A204.1 (cell line): ENCODE data around the gene ARL8B.

ENCODE experiments used
- FAIRE-seq: peaks from 2 replicates; lab custom pipeline; 2012; peaks lifted over from hg19 to GRCh38; lab: Jason Lieb, UNC

The ARL8B gene

DNA sequence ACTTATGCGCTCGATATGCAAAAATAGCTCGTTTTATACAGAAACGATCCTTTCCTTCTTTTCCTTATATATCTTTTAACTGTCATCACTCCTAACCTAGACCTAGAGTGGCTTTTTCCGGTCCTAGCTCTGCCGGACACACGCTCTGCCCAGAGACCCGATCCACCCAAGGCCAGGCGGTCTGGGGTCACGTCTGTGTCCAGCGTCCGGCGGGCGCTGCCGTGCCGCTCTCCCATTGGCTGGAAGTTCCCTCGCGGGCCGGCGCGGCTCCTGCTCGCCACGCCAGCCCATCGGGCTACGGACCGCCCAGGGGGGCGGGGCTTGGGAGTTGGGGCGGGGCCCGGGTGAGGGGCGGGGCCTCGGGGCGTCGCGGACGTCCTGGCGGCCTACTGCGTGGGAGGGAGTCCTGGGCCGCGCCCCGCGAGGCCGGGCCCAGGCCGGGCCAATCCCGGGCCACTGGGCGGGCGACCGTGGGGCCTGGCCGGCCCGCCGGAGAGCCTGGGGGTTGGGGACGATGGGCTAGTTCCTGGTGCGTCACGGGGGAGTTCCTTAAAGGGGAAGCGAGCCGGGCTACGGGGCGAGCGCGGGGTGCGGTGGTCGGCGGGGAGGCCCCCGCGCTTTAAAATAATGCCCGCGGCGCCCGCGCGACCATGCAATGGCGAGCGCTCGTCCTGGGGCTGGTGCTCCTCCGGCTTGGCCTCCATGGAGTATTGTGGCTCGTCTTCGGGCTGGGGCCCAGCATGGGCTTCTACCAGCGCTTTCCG, 65.2 kb downstream of the ARL8B start, which contains the start of gene EDEM1:
Gene EDEM1 (plus strand): TSS at position 552 of the 764 bp plus-strand sequence. CDS start 99 bp downstream, at position 651.
- FAIRE-seq = no peak

DNA sequence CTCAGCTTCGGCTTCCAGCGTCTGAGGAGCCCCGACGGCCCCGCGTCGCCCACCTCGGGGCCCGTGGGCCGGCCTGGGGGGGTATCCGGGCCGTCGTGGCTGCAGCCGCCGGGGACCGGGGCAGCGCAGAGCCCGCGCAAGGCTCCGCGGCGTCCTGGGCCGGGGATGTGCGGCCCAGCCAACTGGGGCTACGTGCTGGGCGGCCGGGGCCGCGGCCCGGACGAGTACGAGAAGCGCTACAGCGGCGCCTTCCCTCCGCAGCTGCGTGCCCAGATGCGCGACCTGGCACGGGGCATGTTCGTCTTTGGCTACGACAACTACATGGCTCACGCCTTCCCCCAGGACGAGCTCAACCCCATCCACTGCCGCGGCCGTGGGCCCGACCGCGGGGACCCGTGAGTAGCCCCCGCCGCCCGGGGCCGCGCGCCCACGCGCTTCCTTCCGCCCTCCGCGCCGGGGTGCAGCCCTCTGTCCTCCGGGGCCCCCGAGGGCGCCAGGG, 65.9 kb downstream of the ARL8B start:
- FAIRE-seq = no peak

DNA sequence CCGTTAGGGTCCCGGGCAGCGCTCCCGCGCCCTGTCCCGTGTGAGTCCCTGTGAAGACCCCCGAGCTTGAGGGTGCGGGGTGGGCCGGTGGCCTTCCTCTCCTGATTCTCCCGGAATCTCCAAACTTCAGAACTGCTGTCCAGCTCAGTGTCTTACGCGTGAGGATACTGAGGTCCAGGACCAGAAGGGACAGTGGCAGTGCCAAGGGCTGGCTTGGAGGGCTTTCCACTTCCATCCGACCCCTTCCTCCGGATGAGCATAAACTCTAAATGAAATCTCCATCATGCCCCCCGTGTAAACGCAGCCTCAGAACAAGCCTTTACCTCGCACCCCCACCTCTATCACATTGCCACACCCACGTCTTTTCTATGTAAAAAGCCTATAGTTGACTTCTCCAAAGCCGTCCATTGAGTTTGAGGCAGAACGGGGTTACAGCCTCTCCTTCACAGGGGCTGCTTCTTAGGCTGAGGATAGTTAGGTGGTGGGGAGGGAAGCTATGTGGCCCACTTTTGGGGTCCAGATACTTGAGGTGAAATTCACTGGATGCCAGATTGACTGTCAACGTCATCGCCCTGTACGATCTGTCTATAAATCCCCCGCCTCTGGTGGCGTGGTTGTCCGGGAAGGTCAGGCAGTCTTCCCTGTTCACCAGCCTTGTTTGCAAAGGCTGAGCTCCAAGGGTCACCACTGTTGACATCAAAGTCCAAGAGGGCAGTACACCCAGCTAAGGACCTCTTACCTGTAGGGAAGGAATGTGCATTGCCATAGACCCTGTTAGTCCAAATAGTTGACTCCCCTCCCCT, 66.5 kb downstream of the ARL8B start:
- FAIRE-seq = no peak

DNA sequence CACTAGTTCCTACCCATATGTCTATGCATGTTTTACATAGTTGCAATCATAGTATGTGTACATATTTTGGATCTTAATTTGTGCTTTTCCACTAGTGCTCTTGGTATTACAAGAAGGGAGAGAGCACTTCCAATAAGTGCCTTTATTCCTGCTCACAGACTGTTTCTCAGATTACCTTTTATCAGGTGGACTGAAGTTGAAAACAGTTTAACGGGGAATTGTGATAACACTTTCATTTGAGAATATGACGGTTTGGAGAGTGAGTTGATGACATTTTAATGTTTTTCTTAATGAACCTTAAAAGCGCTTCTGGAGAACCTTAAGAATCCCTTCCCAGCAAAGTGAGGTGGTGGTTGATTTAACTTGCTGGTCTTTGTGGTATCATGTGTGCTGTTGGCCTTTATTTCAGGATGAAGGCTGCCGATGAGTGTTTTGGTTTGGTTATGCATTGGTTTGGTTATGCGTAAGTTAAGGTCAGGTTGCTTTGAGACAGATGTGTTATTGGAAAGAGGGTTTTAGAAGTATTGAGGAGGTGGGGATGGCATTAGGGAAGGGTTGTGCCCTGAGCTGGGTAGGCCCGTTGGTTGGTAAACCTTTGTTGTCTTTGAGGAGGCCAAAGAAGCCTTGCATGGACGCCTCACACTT, 68.2 kb downstream of the ARL8B start:
- FAIRE-seq = no peak

DNA sequence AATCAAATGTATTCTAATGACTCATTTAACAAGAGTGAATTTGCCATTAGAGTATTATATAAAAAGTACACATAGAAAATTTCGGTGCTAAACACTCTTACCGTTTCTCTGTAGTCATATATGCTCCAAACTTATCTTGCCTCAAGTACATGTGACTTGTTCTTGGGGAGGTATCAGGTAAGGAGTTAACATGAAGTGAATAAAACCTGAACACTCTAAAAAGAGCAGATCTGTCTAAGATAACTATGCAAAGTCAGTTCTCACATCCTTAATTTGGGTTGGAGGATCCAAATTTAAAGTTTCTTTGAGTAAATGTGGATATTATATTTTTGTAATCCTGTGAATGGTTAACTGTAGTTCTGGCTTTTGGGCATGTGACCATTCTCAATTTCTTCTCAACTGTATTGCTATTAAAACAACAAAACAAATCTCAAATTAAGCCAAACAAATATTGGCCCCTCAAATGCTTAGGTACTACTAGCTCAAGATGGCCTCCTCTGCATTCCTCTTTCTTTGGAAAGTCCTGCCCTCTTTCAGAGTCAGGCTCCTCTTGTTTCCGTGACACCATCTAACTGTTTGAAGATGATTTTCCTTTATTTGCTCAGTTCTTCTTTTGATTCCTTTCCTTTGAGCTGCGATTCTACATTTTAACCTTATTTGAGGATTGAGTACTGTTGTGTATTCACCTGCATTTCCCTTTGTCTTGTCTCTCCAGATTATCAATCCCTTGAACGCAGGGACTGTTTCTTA, 69.6 kb downstream of the ARL8B start:
- no peak for FAIRE-seq

DNA sequence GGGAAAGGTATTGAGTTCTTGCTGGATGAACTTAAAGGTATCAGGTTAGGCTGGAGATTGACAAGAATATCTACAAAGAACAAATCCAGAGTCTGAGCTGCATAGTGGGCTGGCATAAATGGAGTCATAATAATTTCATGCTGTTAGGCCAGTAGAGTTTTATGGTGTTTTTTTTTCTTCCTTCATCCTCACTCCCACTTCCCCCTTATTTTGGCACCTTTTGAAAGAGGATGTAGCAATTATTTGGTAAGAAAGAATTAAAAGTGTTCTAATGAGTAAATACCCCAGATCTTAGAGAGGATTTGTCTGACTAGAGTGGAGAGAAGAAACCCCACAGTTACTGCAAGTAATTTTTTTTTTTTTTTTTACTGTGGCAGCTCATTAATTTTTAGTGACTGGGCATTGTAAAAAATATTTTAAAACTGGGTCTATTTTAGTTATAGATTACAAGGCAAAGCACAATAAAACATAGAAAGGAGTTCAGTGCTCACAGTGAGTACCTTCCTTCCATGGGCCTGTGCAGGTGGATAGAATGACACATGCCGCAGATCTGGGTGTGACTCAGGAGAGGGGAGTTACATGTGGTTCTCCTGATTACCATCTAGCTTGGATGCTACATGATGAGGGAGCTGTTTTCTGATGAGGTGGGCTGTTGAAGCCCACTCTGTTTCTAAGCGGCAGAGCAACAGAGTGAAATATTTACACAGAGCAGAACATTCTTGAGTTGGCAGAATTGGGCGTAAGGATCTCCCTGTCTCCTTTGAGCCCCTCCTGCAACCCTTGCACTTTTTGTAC, 70.7 kb downstream of the ARL8B start:
- FAIRE-seq = no peak

DNA sequence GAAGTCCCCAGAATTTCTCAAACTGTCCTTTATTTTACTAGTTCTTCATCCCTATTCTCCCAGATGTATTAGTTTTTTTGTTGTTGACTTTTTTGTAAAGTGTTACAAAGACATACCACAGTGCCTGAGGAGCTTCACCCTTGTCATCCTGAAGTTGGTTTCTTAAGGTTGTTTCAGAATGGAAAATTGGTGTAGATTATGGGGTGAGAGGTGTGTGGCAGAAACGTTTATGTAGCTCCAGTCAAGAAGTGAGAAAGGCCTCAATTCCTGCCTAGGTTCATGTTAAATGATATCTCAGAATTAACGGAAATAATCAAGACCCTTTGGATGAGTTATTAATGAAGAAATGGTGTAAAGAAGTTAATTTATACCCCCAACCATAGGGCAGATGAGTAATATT, 72.2 kb downstream of the ARL8B start:
- no peak for FAIRE-seq

DNA sequence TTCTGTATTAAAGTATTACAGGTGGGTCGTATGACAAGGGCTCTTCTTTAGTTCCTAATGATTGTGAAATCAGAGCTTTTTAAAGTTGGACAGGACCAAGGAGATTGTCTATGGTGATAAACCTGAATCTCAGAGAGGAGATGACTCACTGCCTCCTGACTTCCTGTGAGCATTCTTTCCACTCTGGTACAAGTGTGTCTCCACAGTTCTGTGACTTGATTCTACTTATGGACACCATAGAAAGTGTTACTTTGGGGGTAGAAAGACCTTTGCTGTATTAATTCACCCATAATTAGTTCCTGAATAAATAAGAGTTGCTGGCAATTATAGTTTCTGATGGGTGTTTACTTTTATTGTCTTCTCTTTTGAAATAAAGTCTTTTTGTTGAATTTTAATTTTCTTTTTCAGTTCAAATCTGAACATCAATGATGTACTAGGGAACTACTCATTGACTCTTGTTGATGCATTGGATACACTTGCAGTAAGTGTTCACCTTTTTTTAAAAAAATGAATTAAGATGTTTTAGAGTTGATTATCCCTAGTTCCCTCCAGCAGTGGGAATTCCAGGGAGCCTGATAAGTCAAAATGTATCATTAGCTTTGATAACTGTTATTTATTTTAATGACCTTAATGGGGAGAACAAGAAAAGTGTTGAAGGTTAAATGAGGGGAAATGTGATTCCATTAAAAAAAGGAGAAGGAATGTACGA, 72.9 kb downstream of the ARL8B start:
- FAIRE-seq = no peak

DNA sequence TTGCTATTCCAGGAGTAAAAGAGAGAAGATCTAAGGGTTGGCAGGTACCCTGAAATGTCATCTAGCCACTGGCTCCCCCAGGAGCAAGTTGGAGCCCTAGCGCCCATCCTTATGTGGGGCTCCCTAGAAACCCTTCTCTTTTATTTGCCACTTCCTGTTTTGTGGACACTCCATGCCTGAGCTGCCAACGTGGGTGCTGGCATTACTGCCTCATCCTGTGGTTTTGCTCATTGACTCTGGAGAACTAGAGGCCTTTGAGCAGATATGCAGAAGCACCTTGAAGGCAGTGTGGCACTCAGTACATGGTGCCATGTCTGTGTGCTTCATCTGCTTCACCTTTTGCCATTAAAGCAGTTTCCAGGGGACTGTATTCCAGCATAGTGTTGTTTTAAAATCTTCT, 73.5 kb downstream of the ARL8B start:
- no peak for FAIRE-seq

DNA sequence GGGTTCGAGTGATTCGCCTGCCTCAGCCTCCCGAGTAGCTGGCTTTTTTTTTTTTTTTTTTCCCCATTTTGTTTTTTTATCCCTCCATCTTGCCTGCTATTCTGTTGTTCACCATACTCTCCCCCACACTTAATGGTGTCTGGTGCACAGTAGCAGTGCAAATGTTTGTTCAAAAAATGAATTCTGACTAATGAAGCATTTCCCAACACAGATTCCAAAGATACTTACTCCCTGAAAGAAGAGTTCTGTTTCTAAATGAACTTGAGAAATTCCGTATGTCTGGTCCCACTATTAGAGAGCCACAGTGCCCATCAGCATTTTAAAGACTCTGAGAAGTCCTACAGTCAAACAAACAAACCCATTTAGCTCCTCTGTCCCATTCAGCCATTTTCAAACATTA, 74.9 kb downstream of the ARL8B start:
- FAIRE-seq = no peak

DNA sequence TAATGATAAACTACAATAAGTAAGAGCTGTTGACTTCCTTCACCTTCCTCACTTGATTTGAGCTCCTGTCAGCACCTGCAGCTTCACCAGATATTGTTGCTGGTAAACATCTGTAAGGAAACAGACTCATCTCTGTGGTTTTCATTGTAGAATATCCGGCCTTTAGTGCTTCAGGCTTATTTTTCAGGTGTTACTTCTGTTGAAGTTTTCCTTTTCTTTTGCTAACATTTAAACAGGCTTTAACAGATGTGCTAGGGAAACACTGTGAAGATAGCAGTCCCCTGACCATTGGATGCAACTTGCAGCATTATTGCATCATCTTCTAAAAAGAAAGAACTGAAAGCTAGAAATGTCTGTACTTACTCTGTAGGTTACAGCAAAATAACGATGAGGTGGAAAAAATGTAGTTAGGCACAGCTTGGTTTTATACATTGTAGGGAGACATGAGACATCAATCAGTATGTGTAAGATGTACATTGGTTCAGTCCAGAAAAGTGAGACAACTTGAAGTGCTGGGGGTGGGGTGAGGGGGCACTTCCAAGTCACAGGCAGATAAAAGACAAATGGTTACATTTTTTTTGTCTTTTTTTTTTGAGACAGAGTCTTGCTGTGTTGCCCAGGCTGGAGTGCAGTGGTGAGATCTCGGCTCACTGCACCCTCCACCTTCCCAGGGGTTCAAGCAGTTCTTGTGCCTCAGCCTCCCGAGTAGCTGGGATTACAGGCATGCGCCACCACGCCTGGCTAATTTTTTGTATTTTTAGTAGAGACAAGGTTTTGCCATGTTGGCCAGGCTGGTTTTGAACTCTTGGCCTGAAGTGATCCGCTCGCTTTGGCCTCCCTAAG, 75.6 kb downstream of the ARL8B start:
- FAIRE-seq = no peak

DNA sequence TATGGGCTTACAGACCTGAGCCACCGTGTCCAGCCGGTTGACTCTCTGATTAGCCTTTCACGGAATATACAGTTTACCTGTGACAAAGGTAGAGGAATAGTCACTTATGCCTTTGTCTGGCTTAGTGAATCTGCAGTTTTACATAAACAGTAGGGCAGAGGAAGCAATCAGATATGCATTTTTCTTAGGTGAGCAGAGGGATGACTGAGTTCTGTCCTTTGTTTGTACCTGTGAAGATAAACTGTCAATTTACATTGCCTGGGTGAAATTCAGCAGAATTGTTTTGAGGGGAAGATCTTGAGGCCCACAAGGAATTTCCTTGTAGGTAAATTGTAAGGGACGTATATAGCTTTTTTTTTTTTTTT, 76.2 kb downstream of the ARL8B start:
- no peak for FAIRE-seq

DNA sequence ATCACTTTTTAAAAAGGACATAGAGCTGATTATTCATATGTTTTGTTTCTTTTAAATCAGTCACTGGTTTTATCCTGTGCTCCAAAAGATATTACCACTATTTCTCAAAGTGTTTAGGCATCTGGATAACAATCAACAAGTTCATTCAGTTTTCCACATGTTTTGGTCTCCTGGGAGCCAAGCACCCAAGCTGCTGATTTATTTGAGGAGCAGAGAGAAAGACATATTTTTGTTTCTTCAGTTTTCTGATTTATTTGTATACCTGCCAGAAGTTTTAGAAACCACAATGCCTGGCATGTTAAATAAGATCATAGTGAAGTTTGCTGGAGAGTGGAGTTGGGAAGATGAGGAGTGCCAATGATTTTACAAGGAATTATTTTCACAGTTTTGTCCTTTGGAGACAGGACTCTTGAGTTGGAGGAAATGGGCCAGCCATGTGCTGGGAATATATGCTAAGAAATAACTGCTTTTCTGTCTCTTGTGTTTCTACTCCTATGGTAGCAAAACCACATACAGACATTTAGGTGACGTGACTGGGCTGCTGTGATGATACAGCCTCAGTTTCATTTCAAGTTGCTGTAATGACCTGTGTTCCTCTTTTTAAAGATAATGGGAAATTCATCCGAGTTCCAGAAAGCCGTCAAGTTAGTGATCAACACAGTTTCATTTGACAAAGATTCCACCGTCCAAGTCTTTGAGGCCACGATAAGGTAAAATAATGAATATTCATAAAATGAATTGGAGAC, 77.1 kb downstream of the ARL8B start:
- FAIRE-seq = no peak

DNA sequence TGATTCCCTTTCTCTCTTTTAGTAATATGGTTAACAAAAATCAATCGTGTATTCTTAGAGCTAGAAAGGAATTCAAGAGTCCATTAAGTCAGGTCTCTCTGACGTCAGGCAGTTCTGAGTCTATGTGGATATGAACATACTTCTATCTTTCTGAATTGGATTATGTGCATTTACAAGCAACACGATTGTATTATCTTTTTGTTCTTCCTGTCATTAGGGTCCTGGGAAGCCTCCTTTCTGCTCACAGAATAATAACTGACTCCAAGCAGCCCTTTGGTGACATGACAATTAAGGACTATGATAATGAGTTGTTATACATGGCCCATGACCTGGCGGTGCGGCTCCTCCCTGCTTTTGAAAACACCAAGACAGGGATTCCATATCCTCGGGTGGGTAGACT, 79.4 kb downstream of the ARL8B start:
- no peak for FAIRE-seq

DNA sequence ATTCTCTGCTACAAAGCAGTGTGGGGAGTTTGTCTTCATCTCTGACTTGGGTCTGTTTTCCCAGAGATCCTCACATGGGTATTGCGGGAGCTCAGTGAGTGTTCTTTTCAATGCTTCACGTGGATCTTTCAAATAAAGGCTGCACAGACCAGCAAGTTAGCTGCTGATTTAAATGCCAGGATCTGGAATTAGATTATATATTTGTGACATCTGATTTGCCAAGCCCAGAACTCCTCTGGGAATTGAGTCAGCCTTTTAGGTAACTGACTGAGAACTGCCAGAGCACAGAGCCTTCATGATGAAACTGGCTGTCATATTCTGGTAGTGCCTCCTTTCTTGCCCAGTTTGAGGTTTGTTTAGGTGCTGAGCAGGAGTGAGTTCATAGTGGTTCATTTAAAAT, 80.1 kb downstream of the ARL8B start:
- no peak for FAIRE-seq

DNA sequence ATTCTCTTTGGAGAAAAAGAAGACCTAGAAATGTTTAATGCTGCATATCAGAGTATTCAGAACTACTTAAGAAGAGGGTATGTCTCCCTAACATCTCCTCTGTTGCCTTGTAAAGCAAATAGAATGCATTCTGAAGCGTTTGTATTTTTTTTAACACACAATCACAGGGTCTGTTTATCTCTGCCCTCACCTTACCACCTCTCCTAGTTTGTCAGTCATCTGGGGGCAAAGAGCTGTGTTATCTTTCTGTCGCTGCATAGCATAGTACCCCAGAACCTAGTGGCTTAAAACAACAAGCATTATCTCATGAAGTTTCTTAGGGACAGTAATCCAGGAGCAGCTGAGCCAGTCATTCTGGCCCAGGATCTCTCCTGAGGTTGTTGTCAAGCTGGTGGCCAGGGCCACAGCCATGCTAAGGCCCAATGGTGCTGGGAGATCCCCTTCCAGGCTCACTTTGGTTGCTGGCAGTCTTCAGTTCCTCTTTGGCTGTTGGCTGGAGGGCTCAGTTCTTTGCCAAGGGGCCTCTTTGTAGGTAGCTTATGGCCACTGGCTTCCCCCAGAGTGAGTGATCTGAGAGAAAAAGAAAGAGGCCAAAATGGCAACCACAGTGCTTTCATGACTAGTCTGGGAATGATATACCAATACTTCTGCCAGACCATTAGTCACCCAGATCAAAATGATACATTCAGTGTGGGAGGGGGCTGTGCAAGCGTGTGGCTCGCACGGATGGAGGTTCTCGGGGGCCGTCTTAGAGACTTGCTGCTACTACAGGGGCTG, 83.3 kb downstream of the ARL8B start:
- no peak for FAIRE-seq

DNA sequence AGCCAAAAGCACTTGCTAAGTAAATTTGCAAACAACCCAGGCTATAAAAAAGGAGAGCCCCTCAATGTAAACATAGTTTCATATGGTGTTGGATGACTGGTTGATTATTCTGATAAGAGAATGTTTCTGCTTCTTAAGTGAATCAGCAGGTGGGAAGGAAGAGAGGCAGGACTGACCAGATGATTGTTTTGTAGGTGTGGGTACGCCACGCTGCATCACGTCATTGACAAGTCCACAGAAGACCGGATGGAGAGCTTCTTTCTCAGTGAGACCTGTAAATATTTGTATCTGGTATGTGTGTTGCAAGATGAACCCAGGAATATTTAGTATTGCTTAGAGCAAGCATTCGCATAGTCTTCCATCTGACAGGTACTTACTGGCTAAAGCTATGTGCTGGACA, 88.8 kb downstream of the ARL8B start:
- no peak for FAIRE-seq
